Transverse colon (tissue), 4 donors: ENCODE results near the gene P3H3.

Source experiments
- EP300 ChIP-seq: sonication (generic); formaldehyde crosslinking; IDR thresholded peaks from one replicate; pipeline ENCODE4 v1.6.1; 2017; ENCODE audit warnings: antibody characterized with exemption, low read depth
- POLR2A ChIP-seq: fragments of 450-650 bp; IDR thresholded peaks from one replicate; pipeline ENCODE4 v1.6.1; 2016; ENCODE audit warnings: antibody characterized with exemption, mild to moderate bottlenecking, moderate library complexity
- POLR2AphosphoS5 ChIP-seq, 3 donors: sonication (generic); formaldehyde crosslinking; IDR thresholded peaks; one replicate each; pipeline ENCODE4 v1.6.1; 2016; ENCODE audit warnings: antibody characterized with exemption in 3 of 3
- TF ChIP-seq, protein P1 (sequence below), 5 experiments: fragments of 200-600 bp in 3 of 5; fragments of 450-650 bp in 2 of 5; sonication (generic) in 3 of 5; IDR thresholded peaks; 1 replicate in 2 of 5; 2 replicates in 3 of 5; pipeline ENCODE4 v1.5.1; 2016 to 2017; ENCODE audit warnings: antibody characterized with exemption in 5 of 5, inconsistent platforms in 3 of 5, mild to moderate bottlenecking in 2 of 5, moderate library complexity in 1 of 5

GRCh38 chr12:6866163-6866919, 38.1 kb downstream of the P3H3 start:
- TF ChIP-seq, protein P1, sequence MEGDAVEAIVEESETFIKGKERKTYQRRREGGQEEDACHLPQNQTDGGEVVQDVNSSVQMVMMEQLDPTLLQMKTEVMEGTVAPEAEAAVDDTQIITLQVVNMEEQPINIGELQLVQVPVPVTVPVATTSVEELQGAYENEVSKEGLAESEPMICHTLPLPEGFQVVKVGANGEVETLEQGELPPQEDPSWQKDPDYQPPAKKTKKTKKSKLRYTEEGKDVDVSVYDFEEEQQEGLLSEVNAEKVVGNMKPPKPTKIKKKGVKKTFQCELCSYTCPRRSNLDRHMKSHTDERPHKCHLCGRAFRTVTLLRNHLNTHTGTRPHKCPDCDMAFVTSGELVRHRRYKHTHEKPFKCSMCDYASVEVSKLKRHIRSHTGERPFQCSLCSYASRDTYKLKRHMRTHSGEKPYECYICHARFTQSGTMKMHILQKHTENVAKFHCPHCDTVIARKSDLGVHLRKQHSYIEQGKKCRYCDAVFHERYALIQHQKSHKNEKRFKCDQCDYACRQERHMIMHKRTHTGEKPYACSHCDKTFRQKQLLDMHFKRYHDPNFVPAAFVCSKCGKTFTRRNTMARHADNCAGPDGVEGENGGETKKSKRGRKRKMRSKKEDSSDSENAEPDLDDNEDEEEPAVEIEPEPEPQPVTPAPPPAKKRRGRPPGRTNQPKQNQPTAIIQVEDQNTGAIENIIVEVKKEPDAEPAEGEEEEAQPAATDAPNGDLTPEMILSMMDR (IDR thresholded peaks at IDR 0.05), result no peak
- TF ChIP-seq EP300 (no peak), POLR2AphosphoS5 (IDR thresholded peaks at IDR 0.05) (no peak), POLR2A (no peak)
